Motor neuron (in vitro differentiated cells): ENCODE results near the gene DACH2. TPM values are rescaled to one million over a fixed set of nuclear protein-coding genes. Genes with fewer than 3 reads are reported as not detected.

Experiments used
- ATAC-seq, 8 experiments: fragments of 200-7000 bp; cut with Tn5 transposase; replicated peaks in 6 of 8; 2 replicates each; pipeline ENCODE4 v1.8.0; 2021; ENCODE audit warnings: mild to moderate bottlenecking in 8 of 8, moderate library complexity in 8 of 8
- H3K27ac ChIP-seq, 2 donors: fragments of 250-450 bp; sonication (Bioruptor Pico); 2 replicates each; pipeline ENCODE4 v1.9.0; 2021; ENCODE audit warnings: antibody characterized with exemption in 2 of 2, mild to moderate bottlenecking in 2 of 2, moderate library complexity in 1 of 2
- H3K4me1 ChIP-seq, 2 donors: fragments of 250-450 bp; sonication (Bioruptor Pico); replicated peaks in 1 of 2; 2 replicates each; pipeline ENCODE4 v1.6.1; 2021; ENCODE audit warnings: antibody characterized with exemption in 2 of 2, mild to moderate bottlenecking in 2 of 2, moderate library complexity in 1 of 2
- H3K4me3 ChIP-seq, 5 donors: fragments of 250-450 bp; sonication (Bioruptor Pico); 2 replicates each; pipeline ENCODE4 v1.9.0; 2021; ENCODE audit warnings: antibody characterized with exemption in 5 of 5, mild to moderate bottlenecking in 5 of 5, moderate library complexity in 4 of 5
- whole genome bisulfite sequencing, 10 experiments: fragments of 450-650 bp; shearing (Covaris generic); methylation state at CpG; one replicate each; pipeline ENCODE4 v1.0.0; 2022; 5-methylcytosine and 5-hydroxymethylcytosine counted together
- in situ Hi-C, 9 experiments: fragments of 400-800 bp; cut with MboI; loops; one replicate each; pipeline ENCODE4 v1.15.0; 2021; ENCODE audit warnings: low sequenced_read_pairs in 9 of 9, low pct_unique_long_range_greater_than_20kb in 2 of 9; ENCODE audit not compliant: unreplicated experiment in 9 of 9
- total RNA-seq, 8 experiments: library from RNA; unstranded; fragments of 300-600 nt; gene quantifications; 2 replicates each; pipeline versions ENCODE4 v1.2.3 to v1.2.4, GENCODE V29; 2022

Gene DACH2
- total RNA-seq, 8 experiments from 2014 or later, result 0.35 to 14.6 (median 12.6) TPM; not detected in 1

DNA sequence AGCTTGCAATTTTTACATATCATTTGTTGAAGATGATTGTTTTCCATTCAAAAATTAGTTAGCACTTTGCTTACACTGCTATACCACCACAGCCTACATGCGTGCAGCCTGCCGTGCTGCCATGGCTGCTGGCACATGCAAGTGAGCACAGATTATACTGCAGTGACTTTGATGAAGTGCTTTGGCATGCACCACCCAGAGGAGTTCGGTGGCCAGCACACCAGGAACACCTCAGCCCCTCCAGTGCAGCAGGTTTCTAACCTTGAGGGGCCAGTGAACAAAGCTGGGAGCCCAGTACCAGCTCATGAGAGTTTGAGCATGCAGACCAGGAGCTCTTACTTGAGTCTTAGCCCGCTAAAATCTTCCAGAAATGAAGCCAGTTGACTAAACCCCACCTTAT, 431.5 kb downstream of the DACH2 start:
- ATAC-seq, result no peak
- no peak overlapping the region for H3K4me3 ChIP-seq
- WGBS, 10 experiments, result 0 to 100% (median 50%) methylated on average over 1 to 4 of the region's 4 CpGs; no CpG with 5 or more reads in 5 of the 10 experiments
- in situ Hi-C loops, result no loop called here
- H3K27ac ChIP-seq, result no peak overlapping the region
- no peaks in the 10 kb centered on the region for H3K4me1 ChIP-seq

DNA sequence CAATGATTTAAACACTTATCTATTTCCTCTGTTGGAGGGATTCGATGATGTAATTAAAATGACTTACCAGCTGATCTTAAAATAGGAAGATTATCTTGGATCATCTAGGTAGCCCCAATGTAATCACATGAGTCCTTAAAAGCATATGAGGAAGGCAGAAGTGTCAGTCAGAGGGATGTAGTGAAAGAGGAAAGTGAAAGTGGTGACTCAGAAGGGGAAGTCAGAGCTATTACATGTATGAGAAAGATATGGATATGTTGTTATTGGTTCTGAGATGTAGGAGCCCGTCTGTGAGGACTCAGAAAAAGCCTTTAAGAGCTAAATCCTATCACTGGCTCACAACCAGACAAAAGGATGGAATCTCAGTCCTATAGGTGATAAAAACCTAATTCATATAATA, 456.4 kb downstream of the DACH2 start:
- H3K27ac ChIP-seq, result no peak overlapping the region
- 0 to 100% (median 80%) methylated on average over 1 to 2 of the region's 2 CpGs; no CpG with 5 or more reads in 3 of the 10 experiments for WGBS, 10 experiments
- ATAC-seq, result peak in 5 of 8 experiments; percentile 60 to 98 (median 72)
- H3K4me3 ChIP-seq, result no peak overlapping the region
- in situ Hi-C loops, result no loop called here
- H3K4me1 ChIP-seq, result no peaks in the 10 kb centered on the region

DNA sequence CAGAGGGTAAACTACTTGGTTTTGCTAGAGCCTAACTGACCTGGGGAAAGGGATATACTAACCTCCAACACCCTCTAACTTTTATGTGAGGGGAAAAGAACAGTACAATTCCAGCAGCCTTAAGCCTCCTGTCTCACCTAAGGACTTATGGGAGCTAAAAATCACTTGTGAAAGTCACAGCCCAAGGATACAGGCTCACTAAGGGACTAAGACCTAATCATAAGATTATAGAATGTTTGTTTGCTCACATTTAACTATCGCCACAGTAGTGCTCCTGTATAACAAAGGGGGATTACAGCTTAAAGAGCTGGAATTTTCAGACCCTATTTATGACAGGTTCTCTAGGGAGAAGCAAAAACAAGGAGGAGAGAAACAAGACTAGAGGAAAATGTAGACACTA, 548.7 kb downstream of the DACH2 start:
- ATAC-seq, result no peak
- no peaks in the 10 kb centered on the region for H3K4me1 ChIP-seq
- no peak overlapping the region for H3K4me3 ChIP-seq
- no peak overlapping the region for H3K27ac ChIP-seq
- in situ Hi-C loops, result no loop called here
- WGBS, 10 experiments, result 0 to 100% (median 45%) methylated on average over 1 of the region's 1 CpG; no CpG with 5 or more reads in 6 of the 10 experiments

DNA sequence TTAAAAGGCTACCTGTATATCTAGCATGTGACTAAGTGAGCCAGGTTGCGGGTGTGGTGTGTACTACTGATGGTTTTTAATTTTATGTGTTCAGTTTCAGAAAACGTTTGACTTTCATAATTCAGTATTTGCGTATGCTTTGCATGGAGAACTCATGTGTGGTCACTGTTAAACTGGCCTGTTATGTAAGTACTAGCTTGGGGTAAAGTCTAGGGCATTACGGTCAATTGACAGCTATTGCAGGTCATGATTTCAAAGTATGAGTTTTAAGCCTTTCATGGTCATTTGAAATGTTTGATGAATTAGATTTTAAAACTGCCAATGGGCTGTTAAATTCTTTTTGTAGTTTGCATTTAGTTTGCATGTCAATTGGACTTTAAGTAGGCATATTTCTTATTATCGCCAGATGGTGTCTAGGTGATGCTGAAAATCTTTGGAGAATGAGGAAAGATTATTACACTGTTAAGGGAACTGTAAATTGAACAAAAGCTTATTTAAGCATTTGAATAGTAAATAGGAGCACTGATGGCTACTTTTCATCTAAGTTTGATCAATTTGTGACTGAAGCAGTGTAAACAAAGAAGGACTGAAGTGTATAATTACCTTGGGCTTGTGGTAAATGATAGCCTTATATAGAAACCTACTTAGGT, 563.4 kb downstream of the DACH2 start:
- H3K27ac ChIP-seq, result no peak overlapping the region
- no peak overlapping the region for H3K4me3 ChIP-seq
- in situ Hi-C loops, result no loop called here
- H3K4me1 ChIP-seq, result no peaks in the 10 kb centered on the region
- WGBS, 10 experiments, result 0 to 92% (median 53%) methylated on average over 1 to 5 of the region's 5 CpGs; no CpG with 5 or more reads in 2 of the 10 experiments
- no peak for ATAC-seq

- no peaks in the 10 kb centered on the region for H3K4me1 ChIP-seq
- H3K27ac ChIP-seq, result no peak overlapping the region
- H3K4me3 ChIP-seq, result no peak overlapping the region
- in situ Hi-C loops, result no loop called here
- ATAC-seq, result peak in 1 of 8 experiments; percentile 37
- WGBS, 10 experiments, result 80 to 83% methylated on average over 1 of the region's 1 CpG; no CpG with 5 or more reads in 8 of the 10 experiments
Observed at GRCh38 chrX:86714441-86714840, 566.2 kb downstream of the DACH2 start.

GRCh38 chrX:86724277-86724676, 576.0 kb downstream of the DACH2 start:
- Histone ChIP-seq H3K27ac (no peak overlapping the region), H3K4me3 (no peak overlapping the region), H3K4me1 (no peaks in the 10 kb centered on the region)
- ATAC-seq, result no peak
- 4 to 100% (median 67%) methylated on average over 1 to 3 of the region's 3 CpGs; no CpG with 5 or more reads in 3 of the 10 experiments for WGBS, 10 experiments
- in situ Hi-C loops, result no loop called here

- no peak for ATAC-seq
- no peaks in the 10 kb centered on the region for H3K4me1 ChIP-seq
- no peak overlapping the region for H3K4me3 ChIP-seq
- in situ Hi-C loops, result no loop called here
- no peak overlapping the region for H3K27ac ChIP-seq
- 0 to 94% (median 77%) methylated on average over 1 to 3 of the region's 3 CpGs; no CpG with 5 or more reads in 2 of the 10 experiments for WGBS, 10 experiments
Observed at GRCh38 chrX:86747091-86747490, 598.8 kb downstream of the DACH2 start.

- in situ Hi-C loops, result no loop called here
- no peak overlapping the region for H3K27ac ChIP-seq
- no peak for ATAC-seq
- H3K4me1 ChIP-seq, result peaks cover 0 to 18% of the 10 kb centered on the region in 2 donors
- 6 to 53% methylated on average over 2 of the region's 2 CpGs; no CpG with 5 or more reads in 8 of the 10 experiments for WGBS, 10 experiments
- H3K4me3 ChIP-seq, result no peak overlapping the region
Observed at GRCh38 chrX:86805241-86805640, 657.0 kb downstream of the DACH2 start.

- Histone ChIP-seq H3K4me3 (no peak overlapping the region), H3K27ac (no peak overlapping the region), H3K4me1 (peaks cover 0 to 26% of the 10 kb centered on the region in 2 donors)
- 14 to 77% methylated on average over 1 to 2 of the region's 2 CpGs; no CpG with 5 or more reads in 8 of the 10 experiments for WGBS, 10 experiments
- peak in 3 of 8 experiments; percentile 20 to 65 (median 29) for ATAC-seq
- in situ Hi-C loops, result no loop called here
Observed at GRCh38 chrX:86806786-86807185, 658.5 kb downstream of the DACH2 start.

GRCh38 chrX:86809651-86810050, 661.4 kb downstream of the DACH2 start:
- peaks cover 0 to 26% of the 10 kb centered on the region in 2 donors for H3K4me1 ChIP-seq
- WGBS, 10 experiments, result 0 to 17% (median 8%) methylated on average over 1 to 2 of the region's 2 CpGs; no CpG with 5 or more reads in 6 of the 10 experiments
- in situ Hi-C loops, result no loop called here

GRCh38 chrX:86829786-86830185, 681.5 kb downstream of the DACH2 start:
- 0 to 100% (median 100%) methylated on average over 1 to 2 of the region's 2 CpGs; no CpG with 5 or more reads in 5 of the 10 experiments for WGBS, 10 experiments
- ATAC-seq, result no peak
- no peak overlapping the region for H3K4me3 ChIP-seq
- no peak overlapping the region for H3K27ac ChIP-seq
- in situ Hi-C loops, result no loop called here
- no peaks in the 10 kb centered on the region for H3K4me1 ChIP-seq

More at GRCh38 chrX:86809651-86810050, 661.4 kb downstream of the DACH2 start:
- H3K27ac ChIP-seq, result no peak overlapping the region
- H3K4me3 ChIP-seq, result no peak overlapping the region
- ATAC-seq, result peak in 5 of 8 experiments; percentile 84 to 99 (median 96)

- no peak overlapping the region for H3K27ac ChIP-seq
- ATAC-seq, result peak in 1 of 8 experiments; percentile 30
- in situ Hi-C loops, result no loop called here
- no peak overlapping the region for H3K4me3 ChIP-seq
- H3K4me1 ChIP-seq, result no peaks in the 10 kb centered on the region
Observed at GRCh38 chrX:86830685-86831084, 682.4 kb downstream of the DACH2 start.

GRCh38 chrX:86845101-86845500, 696.9 kb downstream of the DACH2 start:
- Histone ChIP-seq H3K4me3 (no peak overlapping the region), H3K4me1 (no peaks in the 10 kb centered on the region), H3K27ac (no peak overlapping the region)
- no peak for ATAC-seq
- in situ Hi-C loops, result no loop called here
- WGBS, 10 experiments, result 0 to 62% (median 20%) methylated on average over 1 to 3 of the region's 3 CpGs; no CpG with 5 or more reads in 3 of the 10 experiments
